Activated naive CD4-positive, alpha-beta T cell (primary cell): Measurements from ENCODE around the gene PPP1R14B.

Source experiments
- DNase-seq, 4 experiments: peaks; one replicate each; lab custom pipeline; 2025; lab: John Stamatoyannopoulos, UW

The PPP1R14B gene

DNA sequence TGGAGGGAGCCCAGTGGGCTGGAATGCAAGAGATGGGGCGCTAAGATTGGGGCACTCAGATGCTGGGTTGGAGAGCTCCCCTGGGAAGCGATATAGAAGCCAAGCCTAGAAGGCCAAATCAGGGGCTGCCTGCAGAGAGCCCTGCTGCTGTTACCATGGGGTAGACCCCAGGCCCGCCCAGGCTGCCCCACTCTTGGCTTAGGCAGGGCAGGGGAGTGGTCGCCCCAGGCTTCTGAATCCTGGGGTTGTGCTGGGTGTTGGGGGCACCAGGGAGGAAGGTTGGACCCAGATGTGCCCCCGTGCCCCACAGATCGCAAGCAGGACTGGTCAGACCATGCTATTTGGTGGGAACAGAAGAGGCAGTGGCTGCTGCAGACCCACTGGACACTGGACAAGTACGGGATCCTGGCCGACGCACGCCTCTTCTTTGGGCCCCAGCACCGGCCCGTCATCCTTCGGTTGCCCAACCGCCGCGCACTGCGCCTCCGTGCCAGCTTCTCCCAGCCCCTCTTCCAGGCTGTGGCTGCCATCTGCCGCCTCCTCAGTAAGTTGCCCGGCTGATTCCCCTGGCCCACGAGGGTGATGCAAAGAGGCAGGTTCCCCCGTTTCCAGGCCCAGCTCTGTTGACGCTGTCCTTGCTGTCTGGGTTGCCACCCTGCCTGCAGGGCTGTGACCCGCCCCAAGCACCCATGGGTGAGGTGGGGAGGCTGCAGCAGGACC, 36.3 kb downstream of the PPP1R14B start:
- no peak for DNase-seq

DNA sequence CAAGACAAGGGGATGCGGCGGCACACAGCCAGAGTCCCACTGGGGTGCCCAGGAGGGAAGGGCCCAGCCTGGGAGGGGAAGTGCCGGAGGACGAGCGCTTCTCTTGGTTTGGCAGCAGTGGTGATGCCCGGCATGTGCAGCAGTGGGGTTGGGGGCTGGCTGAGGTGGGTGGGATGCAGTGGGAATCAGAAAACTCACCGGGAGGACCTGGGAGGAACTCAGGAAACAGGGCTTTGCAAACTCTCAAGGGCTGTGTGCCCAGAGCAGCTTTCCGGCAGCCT, 37.2 kb downstream of the PPP1R14B start:
- DNase-seq, result no peak

DNA sequence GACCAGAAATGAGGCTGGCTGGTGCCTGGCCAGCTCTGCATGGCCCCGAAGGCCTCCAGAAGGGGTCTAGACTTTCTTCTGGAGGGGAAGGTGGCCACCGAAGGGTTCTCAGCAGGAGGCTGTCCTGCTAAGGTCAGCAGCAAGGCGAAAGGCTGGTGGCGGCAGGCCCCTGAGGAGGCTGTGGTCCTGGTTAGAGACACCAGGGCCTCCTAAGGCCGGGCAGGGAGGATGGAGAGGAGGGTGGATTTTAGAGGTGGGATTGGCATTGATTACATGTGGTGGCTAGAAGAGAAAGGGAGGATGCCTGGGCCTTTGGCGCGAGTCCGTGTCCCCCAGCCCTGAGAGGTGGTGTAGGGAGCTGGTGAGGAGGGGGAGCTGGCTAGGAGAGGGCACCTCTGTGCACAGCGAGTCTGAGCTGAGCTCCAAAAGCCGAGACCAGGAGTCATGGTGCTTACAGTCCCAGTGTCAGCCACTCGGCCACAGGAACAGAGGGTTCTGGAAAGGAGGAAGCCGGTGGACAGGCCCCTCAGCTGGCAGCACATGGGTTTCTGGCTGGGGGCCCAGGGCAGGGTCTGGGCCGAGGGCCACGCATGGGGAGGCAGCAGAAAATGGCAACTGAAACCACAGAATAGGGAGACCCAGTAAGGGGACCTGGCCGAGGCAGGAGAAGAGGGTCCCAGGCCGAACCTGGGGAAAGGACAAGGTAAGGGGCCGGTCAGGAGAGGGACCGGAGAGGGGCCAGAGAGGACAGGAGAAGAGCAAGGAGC, 37.8 kb downstream of the PPP1R14B start:
- DNase-seq, result no peak

DNA sequence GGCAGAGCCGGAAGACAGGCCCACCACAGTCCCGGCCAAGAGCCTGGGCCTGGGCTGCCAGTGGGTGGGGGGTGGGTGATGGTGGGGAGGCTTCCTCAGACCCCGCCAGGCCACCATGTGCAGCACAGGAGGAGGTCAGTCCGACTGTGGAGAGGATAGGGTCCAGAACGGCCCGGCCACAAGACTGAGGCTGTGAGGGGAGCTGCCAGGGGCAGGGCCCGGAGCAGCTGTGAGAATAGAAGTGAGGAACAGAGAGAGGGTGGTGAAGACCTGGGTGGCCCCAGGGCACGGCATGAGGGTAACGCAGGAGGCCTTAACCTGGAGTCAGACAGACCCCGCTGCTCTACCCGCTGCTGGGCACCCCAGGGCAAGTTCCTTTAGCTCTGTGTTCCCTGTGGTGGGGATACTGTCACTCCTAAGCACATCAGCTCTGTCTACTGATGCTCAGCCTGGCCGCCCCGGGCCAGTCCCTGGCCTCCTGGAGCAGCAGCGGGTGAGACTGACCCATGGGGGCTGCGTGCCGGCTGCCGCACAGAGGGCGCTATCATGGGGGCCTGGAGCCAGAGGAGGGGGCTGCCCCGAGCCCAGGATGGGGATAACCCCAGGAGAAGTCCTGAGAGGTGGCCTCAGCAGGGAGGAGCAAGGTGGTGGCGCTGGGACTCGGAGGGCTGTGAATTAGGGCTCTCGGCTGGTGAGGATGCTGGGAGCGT, 38.5 kb downstream of the PPP1R14B start:
- no peak for DNase-seq

DNA sequence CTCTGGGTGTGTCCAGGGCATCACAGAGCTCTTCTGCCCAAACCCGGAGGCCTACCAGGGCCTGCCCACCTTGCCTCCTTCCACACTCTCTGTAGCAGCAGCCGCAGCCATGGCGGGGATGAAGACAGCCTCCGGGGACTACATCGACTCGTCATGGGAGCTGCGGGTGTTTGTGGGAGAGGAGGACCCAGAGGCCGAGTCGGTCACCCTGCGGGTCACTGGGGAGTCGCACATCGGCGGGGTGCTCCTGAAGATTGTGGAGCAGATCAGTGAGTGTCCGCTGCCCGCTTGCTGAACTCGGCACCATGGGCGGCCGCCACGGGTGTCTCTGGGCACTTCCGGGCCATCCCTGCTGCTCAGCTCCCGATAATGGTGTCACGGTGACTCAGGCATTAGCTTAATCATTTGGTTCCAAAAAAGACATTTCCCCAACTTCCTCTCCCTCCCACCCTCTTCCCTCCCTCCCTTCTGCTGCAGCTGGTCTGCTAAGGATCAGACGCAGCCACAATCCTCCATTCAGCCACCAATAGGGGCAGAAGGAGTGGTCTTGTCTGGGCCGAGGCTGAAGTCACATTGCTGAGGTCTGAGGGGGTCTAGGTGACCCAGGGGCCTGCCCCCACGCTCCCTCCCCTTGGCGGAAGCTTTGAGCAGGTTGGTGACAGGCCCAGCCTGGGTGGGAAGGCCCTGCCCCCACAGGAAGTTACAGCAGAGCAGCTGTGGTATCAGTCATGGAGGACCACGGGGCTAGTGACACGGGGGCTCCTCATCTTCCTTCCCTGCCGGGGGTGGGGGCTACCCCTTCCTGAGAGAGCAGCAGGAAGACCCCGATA, 39.3 kb downstream of the PPP1R14B start:
- peak; percentile 36 to 70 (median 45) for DNase-seq

DNA sequence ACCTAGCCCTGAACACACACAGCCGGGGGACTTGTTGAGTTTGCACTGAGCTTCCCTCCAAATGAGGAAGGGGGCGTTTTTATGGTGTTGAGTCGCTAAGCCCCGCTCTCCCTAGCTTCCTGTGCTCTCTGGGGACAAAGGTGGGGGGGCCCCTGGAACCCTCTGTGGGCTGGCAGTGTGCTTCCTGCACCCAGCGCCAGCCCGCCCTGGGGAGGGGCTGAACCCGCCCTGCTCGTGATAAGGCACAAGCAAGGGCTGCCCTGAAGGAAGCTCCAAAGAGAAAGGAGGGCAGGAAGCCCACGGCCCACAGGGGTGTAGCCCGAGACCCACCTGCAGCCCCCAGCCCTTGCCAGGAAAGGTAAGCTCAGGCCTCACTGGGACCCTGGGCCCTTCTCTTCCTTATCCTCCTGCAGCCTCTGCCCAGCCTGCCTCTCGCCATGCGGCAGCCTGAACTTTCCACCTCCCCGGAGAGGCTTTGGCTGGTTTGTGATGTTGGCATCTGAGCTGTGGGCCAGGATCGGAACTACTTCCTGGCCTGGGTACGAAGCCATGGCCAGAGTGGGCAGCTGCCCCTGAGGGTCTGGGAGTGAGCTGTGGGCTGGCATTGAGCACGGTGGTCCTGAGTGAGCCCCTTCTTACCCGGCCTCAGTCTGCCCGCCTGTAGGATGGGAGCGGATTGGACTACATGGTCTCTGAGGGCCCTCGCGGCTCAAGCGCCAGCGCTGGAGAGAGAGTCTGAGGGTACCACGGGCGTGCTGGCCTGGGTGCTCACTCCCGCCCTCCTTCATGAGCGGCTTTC, 40.1 kb downstream of the PPP1R14B start, which contains the start of gene FERMT3:
Gene FERMT3 (plus strand): TSS at position 265 of the 799 bp plus-strand sequence. CDS start 644 bp downstream, outside the sequence.
- DNase-seq, result peak in 2 of 4 experiments; percentile 38 to 64

DNA sequence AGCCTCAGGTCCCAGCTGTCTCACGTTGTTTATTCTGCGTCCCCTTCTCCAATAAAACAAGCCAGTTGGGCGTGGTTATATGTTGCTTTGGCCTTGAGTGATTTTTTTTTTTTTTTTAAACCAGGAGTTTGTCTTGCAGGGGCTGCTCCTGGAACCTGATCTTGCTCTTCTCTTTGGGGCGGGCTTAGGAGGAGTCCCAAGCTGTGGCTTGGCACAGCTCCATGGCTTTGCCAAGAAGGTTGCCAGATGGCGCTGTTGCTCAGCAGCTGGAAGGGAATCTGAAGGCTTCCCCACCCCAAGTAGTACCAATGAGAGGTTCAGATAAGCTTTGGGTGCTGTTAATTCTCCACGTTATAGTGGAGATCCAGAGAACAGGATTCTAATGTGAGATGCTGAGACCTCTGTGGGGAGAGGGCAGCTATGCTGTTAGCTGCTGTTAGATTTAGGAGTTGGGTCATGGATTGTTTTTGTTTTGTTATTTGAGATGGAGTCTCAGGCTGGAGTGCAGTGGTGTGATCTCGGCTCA, 42.2 kb downstream of the PPP1R14B start:
- peak in 3 of 4 experiments; percentile 26 to 78 (median 66) for DNase-seq

DNA sequence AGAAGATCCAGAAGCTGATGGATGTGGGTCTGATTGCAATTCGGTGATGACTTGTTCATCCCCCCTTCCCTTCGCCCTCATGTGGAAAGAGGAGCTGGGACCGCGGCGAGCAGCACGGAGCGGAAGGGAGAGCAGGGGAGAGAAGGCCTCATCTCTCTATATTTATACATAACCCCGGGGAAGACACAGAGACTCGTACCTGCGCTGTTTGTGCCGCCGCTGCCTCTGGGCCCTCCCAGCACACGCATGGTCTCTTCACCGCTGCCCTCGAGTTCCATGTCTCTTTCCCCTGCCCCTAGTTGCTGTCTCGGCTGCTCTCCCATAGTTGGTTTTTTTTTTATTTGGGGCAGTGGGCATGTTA, 42.7 kb downstream of the PPP1R14B start:
- no peak for DNase-seq

DNA sequence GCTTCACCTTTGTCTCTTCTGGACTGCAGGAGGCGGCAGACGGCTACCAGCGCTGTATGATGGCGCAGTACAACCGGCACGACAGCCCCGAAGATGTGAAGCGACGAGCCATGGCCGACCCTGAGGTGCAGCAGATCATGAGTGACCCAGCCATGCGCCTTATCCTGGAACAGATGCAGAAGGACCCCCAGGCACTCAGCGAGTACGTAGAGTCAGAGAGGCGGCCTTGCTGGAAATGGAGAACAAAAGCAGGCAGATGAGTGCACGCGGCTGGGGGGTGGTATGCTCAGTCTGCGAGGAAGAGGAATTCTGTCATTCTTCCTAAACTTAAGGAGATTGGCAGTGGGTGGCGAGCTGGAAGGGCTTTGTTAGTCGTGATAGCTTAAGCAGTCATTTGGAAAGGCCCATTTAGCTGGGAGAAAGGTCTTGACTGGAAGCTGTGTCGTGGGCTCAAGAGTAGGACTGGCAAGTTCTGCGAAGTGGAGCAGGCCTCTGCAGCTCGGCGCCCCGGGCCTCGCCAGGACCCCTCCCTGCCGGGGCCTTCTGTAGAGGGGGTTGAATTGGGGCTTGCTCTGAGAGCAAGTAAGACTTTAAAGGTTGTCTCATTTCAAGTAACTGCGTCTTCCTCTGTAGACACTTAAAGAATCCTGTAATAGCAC, 43.2 kb downstream of the PPP1R14B start:
- no peak for DNase-seq

DNA sequence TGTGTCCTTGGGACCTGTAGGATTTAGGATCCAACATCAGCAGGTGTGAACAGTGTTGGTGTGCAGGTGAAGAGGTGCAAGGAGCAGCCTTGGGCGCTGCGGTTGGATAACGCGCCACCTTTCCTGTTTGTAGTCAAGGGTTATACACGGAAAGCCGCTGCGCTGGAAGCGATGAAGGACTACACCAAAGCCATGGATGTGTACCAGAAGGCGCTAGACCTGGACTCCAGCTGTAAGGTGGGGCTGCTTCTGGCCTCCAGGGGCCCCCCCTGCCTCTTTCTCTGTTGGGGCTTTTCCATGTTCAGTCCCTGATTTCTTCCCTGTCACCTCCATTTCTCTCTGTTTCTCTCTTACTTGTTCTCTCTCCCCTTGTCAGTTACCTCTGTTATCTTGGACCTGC, 43.8 kb downstream of the PPP1R14B start:
- no peak for DNase-seq

DNA sequence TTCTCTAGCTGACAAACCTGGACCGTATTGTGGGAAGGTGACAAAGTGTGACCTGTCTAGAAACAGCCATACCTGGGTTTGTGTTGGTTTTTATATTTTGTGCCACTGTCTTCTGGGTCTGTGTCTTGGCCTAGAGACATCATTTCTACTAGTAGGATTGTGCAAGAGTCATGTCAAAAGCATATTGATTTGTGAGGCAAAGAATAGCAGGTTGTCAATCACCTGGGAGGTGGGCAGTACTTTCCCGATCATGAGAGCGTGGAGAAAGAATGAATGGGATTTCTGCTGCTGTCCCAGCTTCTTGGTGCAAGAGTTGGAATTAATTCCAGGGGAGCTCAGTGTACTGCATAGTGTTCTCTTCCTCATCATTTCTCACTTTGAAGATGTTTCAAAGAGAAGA, 45.2 kb downstream of the PPP1R14B start:
- DNase-seq, result no peak

DNA sequence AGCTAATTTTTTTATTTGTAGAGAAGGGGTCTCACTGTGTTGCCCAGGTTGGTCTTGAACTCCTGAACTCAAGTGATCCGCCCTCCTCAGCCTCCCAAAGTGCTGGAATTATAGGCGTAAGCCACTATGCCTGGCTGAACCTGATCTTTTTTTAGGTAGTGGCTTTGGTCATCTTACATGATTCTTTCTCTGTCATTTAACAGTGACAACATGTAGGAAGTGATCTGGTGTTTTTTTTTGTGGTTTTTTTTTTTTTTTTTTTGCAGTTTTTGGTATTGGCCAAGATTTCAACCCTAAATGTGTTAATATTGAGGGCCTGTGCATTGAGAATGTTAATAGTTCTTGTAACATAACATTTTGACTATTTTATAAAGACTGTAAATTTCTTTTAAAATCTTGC, 48.2 kb downstream of the PPP1R14B start:
- DNase-seq, result no peak

DNA sequence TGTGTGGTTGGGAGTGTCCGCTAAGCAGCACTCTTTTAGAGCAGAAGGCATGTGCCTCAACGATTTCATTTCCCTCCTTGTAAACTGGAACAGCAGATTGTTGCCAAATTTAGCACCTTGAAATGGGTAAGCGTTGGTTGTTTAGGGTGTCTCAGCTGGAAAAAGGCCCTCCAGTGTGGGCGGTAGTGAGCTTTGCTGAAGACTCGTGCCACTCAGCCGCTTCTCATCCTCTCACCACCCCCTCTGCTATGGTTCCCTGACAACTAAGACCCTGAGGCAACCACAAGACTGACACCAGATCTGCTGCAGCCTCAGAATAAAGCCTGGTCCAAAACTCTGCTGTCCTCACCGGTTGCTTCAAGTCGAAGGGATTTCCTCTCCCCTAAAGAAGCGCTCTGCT, 50.1 kb downstream of the PPP1R14B start:
- DNase-seq, result no peak
